ENCODE measurements around the gene C16orf96. TPM values are rescaled to one million over a fixed set of nuclear protein-coding genes. Genes with fewer than 3 reads are reported as not detected.

The C16orf96 gene
- total RNA-seq (2014; rRNA removed; shearing (Covaris generic)) (1.2 and 2.2 TPM in 2 replicates), polyA plus RNA-seq (2016; fragmentation: Nextera tagmentation; extraction: Ambion mirVana) (0.09 and 0.37 TPM in 2 replicates)
- long read RNA-seq: 0 reads

DNA sequence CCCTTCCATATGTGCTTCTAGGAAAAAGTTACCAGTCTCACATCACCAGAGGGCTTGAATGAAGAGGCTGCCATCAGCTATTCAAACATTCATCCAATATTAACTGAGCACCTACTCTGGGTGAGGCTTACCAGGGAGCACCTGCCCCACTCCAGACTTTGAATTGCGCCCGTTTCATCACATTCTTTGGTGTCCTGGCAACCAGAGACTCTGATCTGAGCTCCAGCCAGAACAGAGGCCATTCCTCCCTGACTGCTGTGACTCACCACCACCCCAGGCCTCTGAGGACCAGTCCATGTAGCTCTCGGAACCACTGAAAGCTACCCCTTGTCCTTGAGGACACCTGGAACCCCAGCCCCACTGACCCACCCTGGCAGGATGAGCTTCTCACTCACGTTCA, at the start of gene C16orf96:
C16orf96 (plus strand) TSS at position 229 of the 400 bp plus-strand sequence; CDS start at position 379, 150 bp downstream.
- TF ChIP-seq STAT1 (IDR thresholded peaks at IDR 0.05; ENCODE audit: unreplicated experiment): no peak
- no peak for TF ChIP-seq NANOG (IDR thresholded peaks at IDR 0.05; ENCODE audit: borderline replicate concordance)
- TF ChIP-seq REST (IDR thresholded peaks at IDR 0.05; ENCODE audit: unreplicated experiment): no peak
- TF ChIP-seq CTCF (conservative IDR thresholded peaks at IDR 0.05; ENCODE audit: low read depth in 2 of 2): no peak
- TF ChIP-seq EZH2phosphoT487 (IDR thresholded peaks at IDR 0.05; ENCODE audit: unreplicated experiment): no peak
- TF ChIP-seq, protein P1, sequence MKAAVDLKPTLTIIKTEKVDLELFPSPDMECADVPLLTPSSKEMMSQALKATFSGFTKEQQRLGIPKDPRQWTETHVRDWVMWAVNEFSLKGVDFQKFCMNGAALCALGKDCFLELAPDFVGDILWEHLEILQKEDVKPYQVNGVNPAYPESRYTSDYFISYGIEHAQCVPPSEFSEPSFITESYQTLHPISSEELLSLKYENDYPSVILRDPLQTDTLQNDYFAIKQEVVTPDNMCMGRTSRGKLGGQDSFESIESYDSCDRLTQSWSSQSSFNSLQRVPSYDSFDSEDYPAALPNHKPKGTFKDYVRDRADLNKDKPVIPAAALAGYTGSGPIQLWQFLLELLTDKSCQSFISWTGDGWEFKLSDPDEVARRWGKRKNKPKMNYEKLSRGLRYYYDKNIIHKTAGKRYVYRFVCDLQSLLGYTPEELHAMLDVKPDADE (IDR thresholded peaks at IDR 0.05): no peak
- TF ChIP-seq, protein P2, sequence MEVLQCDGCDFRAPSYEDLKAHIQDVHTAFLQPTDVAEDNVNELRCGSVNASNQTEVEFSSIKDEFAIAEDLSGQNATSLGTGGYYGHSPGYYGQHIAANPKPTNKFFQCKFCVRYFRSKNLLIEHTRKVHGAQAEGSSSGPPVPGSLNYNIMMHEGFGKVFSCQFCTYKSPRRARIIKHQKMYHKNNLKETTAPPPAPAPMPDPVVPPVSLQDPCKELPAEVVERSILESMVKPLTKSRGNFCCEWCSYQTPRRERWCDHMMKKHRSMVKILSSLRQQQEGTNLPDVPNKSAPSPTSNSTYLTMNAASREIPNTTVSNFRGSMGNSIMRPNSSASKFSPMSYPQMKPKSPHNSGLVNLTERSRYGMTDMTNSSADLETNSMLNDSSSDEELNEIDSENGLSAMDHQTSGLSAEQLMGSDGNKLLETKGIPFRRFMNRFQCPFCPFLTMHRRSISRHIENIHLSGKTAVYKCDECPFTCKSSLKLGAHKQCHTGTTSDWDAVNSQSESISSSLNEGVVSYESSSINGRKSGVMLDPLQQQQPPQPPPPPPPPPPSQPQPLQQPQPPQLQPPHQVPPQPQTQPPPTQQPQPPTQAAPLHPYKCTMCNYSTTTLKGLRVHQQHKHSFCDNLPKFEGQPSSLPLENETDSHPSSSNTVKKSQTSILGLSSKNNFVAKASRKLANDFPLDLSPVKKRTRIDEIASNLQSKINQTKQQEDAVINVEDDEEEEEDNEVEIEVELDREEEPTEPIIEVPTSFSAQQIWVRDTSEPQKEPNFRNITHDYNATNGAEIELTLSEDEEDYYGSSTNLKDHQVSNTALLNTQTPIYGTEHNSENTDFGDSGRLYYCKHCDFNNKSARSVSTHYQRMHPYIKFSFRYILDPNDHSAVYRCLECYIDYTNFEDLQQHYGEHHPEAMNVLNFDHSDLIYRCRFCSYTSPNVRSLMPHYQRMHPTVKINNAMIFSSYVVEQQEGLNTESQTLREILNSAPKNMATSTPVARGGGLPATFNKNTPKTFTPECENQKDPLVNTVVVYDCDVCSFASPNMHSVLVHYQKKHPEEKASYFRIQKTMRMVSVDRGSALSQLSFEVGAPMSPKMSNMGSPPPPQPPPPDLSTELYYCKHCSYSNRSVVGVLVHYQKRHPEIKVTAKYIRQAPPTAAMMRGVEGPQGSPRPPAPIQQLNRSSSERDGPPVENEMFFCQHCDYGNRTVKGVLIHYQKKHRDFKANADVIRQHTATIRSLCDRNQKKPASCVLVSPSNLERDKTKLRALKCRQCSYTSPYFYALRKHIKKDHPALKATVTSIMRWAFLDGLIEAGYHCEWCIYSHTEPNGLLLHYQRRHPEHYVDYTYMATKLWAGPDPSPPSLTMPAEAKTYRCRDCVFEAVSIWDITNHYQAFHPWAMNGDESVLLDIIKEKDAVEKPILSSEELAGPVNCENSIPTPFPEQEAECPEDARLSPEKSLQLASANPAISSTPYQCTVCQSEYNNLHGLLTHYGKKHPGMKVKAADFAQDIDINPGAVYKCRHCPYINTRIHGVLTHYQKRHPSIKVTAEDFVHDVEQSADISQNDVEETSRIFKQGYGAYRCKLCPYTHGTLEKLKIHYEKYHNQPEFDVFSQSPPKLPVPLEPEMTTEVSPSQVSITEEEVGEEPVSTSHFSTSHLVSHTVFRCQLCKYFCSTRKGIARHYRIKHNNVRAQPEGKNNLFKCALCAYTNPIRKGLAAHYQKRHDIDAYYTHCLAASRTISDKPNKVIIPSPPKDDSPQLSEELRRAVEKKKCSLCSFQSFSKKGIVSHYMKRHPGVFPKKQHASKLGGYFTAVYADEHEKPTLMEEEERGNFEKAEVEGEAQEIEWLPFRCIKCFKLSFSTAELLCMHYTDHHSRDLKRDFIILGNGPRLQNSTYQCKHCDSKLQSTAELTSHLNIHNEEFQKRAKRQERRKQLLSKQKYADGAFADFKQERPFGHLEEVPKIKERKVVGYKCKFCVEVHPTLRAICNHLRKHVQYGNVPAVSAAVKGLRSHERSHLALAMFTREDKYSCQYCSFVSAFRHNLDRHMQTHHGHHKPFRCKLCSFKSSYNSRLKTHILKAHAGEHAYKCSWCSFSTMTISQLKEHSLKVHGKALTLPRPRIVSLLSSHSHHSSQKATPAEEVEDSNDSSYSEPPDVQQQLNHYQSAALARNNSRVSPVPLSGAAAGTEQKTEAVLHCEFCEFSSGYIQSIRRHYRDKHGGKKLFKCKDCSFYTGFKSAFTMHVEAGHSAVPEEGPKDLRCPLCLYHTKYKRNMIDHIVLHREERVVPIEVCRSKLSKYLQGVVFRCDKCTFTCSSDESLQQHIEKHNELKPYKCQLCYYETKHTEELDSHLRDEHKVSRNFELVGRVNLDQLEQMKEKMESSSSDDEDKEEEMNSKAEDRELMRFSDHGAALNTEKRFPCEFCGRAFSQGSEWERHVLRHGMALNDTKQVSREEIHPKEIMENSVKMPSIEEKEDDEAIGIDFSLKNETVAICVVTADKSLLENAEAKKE (CRISPR knock-in tag; IDR thresholded peaks at IDR 0.05): no peak
- no peak for TF ChIP-seq POLR2AphosphoS5 (IDR thresholded peaks at IDR 0.05; ENCODE audit: low read depth)
- no peak for TF ChIP-seq ZNF331 (CRISPR knock-in tag; IDR thresholded peaks at IDR 0.05; ENCODE audit: low read depth)
- no peak for TF ChIP-seq JUNB (IDR thresholded peaks at IDR 0.05; ENCODE audit: unreplicated experiment)
- TF ChIP-seq EZH2 (IDR thresholded peaks at IDR 0.05; ENCODE audit: low read depth, unreplicated experiment): no peak
- no peak within 1 kb of the TSS for H3K27ac Mint-ChIP-seq
- Histone ChIP-seq H3K4me1 (ENCODE audit: insufficient read depth) (no peaks in the 10 kb centered on the region), H3K27ac (ENCODE audit: low read depth) (no peak within 1 kb of the TSS), H3K36me3 (ENCODE audit: insufficient read depth) (no peaks in the 10 kb centered on the region), H3K79me2 (replicated peaks; ENCODE audit: insufficient read depth) (no peaks in the 10 kb centered on the region), H3F3A (replicated peaks; ENCODE audit: low read depth) (no peaks in the 10 kb centered on the region), H3K4me2 (no peak within 1 kb of the TSS), H4K20me1 (replicated peaks; ENCODE audit: insufficient read depth) (no peaks in the 10 kb centered on the region), H3K4me3 (no peak within 1 kb of the TSS), H3K27me3 (ENCODE audit: insufficient read depth) (no peaks in the 10 kb centered on the region), H3K9me2 (ENCODE audit: insufficient read depth) (no peaks in the 10 kb centered on the region), H2AFZ (no peak within 1 kb of the TSS)
- H3K9me3 Mint-ChIP-seq: no peaks in the 10 kb centered on the region; the same call in 2 of the 3 replicates
- no peaks in the 10 kb centered on the region for H3K36me3 Mint-ChIP-seq (ENCODE audit: low read depth)
- no peaks in the 10 kb centered on the region; the same call in 2 of the 3 replicates for H3K4me1 Mint-ChIP-seq
- no peak for ATAC-seq
- H3K4me3 Mint-ChIP-seq: no peak within 1 kb of the TSS
- peaks cover 4% of the 10 kb centered on the region for H3K27me3 Mint-ChIP-seq (ENCODE audit: insufficient read depth, low read depth, poor library complexity)
- DNase-seq (ENCODE audit: low spot score): no peak

All from GM23338 (cell line).